HG03439 (cell line): ENCODE results near the gene NEK7.
"Not testable (repeated sequence)": the region's sequence is repeated elsewhere in the genome, so short reads cannot be mapped to it uniquely, and the experiment has no call there.

Experiments
- ATAC-seq: cut with Tn5 transposase; IDR thresholded peaks from one replicate; pipeline ENCODE4 v1.9.1; 2021; ENCODE audit warnings: mild to moderate bottlenecking, moderate library complexity; ENCODE audit not compliant: unreplicated experiment

NEK7 gene

DNA sequence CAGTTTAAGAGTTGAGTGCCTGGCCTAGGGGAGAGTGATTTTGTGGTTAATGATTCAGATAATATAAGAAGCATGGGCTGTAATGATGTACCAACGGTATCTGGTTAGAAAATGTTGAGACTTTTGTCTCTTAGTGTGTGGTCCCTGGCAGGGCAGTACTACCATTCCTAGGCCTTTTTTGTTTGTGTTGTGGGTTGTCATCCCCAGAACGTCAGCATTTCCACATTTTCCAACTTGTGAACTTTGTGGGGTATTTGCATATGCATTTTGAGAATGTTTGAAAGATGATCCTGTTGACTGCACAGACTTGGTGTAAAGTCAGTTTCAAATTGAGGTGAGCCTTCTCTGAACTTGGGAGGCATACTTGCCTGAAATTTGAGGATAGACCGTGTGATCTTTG lies 11.4 kb downstream of the NEK7 start:
- ATAC-seq: no peak

DNA sequence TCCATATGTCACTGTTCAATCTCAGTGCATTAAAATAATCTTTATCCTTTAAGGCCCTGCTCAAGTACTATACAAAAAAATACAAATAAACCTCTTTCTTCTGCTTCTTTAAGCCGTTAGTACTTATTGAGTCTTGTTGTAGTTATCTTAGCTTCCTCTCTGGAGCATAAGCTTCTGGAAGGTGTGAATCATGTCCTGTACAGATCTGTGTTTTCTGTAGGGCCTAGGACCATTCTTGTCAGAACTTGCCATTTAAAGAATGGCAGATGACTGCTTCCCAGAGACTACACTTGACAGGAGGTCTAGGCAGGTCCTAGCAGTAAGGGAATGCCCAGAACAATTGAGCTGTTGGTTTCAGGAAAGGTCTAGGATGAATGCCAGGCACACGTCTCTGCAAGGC lies 12.9 kb downstream of the NEK7 start:
- no peak for ATAC-seq

DNA sequence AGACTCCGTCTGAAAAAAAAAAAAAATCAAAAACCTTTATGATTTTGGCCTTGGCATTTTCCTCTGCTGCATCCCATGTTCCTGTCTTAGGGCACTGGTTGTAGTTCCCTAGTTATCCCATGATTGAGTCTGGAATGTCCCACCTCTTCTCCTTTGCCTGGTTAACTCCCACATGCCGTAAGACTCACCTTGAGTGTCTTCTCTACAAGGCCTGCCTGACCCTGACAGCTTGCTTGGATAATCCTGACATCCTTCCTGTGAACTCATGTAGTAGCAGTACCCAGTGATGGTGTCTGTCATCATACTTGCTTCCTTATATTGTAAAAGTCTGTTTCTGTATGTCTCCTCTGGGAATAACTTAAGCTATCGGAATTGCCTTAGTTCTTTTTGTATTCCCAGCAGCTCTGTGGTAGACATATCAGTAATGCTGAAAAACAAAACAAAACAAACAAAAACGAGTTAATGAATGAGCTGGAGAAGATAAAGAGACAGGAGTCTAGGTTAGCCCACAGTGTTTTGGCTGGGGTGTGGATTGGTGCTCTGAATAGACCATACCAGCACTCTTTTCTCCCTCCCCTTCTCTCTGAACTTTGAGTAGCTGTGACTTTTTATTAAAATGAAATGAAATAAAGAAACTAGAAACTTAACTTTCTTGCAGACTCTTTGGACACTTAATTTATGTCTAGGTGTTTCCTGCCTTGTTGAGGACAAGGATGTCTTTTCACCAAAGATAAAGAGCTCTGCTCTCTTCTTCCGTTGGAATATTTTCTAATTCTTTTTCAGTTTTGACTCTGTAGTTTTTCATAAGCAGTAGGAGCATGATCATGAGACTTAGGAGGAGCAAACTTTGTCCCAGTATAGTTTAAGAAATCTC lies 15.1 kb downstream of the NEK7 start:
- ATAC-seq: no peak

DNA sequence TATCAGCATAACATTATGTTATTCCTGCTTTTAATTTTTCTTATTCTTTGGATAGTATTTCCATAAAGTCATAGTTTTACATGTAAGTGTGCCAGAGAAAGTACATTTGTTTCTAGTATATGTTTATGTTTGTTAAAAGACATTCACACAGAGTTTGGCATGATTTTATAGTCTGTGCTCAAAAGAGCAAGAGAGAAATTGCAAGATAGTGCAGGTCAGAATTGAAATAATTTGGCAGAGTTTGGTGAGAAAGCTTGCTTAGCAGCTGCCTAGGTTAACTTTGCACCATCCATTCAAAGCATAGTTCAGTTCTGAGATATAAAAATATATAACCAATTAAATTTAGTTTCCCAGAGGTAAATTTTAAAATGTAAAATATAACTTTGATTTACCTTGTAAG lies 17.0 kb downstream of the NEK7 start:
- no peak for ATAC-seq

DNA sequence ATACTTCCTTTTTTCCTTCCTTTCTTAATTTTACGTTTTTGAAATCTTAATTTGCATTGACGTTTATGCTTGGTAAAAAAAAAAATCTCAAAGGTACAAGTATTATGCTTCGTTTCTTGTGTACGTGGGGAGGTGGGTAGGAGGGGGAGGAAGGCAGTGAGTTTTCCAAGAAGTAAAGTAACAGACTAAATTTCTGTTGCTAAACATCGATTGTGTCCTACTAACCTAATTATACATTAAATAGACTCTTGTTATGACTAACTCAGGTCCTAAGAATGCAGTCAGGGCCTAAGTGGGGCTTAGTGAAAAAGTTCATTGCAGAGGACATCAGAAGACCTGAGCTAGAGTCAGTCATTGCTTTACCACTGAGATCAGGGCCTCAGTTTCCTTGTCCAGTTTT lies 17.5 kb downstream of the NEK7 start:
- ATAC-seq: peak; percentile 64

DNA sequence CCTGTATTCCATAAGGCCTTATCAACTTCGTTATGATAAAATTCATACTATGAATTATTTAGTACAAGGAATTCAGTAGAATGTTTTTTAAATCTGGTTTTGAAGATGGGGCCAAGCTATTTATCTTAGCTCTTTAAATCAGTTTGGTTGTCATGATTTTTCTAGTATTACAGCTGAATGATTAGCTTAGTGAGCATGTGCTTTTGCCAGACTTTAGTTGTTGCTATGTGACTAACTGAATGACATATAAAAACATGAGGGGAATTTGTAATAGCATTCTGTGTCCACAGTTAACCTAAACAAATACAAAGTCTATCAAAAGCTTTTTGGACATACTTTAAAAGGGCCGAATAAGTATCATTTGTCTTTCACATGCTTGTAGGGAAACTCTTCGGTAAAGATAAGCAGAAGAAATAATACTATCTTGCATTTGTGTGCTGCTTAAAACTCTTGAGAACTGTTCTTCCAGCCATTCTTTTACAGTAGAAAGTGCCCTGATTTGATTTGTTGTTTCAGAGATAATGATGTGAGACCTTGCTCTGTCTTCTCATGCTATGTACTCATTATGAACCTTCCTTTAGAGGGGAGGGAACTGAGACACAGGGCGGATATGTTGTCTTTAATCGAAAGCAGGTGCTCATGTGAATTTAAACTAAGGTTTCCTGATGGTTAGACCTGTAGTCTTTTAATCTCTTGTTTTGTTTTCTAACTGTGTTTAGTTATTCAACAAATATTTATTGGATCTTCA lies 18.8 kb downstream of the NEK7 start:
- no peak for ATAC-seq

DNA sequence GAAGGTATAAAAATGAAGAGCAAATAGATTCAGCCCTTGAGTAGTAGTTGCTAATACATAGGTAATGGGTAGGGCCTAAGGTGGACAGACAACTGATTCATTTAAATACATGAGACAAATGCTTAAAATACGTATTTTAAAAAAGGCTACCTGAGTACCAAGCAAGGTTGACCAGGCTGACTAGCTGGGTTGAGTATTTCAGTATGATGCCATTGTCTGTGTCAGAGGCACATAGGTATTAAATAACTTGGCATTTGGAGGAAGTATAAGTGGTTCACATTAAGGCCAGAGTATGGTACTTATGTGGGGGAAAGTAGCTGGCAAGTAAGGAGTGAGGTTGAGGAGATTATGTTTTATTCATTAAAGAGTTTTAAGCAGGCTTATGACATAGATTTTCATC lies 19.4 kb downstream of the NEK7 start:
- no peak for ATAC-seq

DNA sequence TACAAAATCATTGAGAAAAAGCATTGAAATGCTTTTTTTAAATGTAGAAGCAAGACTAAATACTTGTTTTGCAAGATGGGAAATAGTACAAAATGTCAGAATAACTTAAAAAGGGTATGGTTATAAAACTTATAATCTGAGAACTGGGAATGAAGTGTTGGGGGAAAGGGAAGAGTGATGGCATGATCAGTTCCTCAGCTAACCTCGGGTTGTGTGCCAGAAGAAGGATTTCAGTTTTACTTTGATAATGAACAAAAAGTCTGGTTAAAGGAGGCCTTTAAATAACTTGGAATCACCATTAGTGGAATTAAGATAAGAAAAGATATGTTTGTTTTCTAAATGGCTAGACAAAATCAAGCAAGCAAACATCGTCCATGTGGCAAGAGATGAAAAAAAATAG lies 20.7 kb downstream of the NEK7 start:
- ATAC-seq: no peak

DNA sequence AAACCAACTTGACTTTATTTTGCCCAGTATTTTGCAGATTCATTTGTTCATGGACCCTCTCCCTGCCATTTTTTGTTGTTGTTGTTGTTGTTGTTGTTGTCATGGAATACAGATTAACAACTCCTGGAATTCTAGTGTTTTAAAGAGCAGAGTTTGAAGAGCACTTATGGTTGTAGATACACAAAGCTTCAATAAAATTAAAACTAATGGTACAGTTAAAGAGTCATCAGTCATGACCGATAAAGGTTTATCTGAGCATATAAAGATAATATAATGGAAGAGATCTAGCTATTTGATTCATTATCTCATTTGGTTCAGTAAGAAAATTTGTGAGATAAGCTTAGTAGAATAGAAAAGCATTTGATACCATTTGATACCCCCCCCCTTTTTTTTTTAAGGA lies 21.8 kb downstream of the NEK7 start:
- no peak for ATAC-seq

DNA sequence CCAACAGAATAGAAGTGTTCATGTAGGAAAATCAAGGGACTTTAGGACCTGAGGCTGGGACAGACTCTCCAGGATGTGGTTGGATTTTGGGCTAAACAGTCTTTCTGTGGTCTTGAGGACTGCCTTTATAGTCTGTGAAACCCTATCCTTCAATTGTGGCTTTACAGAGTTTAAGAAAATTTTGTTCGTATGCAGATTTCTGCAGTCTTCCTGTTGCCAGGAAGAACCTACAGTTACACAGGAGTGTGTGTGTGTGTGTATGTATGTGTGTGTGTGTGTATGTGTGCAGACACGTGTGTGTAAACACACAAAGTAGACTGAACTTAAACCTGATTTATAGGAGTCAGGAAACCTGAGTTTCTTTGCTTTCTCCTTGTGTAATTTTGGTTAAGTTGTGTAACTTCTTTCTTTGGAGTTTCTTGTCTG lies 22.8 kb downstream of the NEK7 start:
- ATAC-seq: no peak

DNA sequence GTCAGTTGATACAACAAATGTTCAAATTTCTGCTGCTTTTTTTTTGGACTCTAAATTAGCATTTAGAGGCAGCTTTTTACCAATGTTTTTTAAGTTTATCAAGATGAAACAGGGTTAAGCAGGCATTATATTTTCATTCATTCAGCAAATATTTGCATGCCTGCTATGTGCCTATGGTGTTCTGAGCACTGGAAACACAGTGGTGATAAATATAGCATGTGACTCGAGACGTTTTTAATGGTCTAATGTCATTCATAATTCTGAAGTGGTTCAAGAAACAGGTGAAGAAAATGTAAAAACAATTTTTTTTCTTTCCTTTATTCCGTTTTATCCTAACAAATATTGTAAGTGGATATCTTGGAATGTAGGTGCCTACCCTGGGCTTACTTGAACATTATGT lies 26.8 kb downstream of the NEK7 start:
- ATAC-seq: no peak

DNA sequence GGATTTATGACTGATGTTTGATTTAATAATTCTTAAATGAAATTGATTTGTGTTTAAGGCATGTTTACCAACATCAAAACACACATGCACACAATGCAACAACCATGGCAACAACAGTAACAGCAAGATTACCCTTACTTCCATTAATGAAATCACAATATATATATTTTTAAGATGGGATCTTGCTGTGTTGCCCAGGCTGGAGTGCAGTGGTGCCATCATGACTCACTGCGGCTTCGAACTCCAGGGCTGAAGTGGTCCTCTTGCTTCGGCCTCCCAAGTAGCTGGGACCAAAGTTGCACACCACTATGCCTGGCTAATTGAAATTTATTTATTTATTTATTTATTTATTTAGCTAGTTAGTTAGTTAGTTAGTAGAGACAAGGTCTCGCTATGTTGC lies 27.7 kb downstream of the NEK7 start:
- no peak for ATAC-seq

DNA sequence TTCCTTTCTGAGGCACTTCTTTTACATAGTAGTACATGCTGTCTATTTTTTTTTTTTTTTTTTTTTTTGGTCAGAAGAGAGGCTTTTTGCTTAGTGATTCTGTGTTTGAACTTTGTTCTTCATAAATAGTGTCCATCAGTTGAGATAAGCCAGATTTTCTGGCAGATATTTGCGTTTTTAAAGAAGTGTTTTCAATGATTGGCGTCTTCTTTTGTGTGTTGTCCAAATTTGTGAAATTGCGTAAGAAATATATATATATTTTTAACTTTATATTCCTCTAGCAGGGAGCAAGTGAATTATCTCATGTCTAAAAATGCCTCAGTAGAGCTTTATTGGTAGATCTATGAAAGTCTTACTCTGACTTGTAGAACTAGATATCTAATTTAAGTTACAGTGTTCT lies 28.3 kb downstream of the NEK7 start:
- no peak for ATAC-seq

DNA sequence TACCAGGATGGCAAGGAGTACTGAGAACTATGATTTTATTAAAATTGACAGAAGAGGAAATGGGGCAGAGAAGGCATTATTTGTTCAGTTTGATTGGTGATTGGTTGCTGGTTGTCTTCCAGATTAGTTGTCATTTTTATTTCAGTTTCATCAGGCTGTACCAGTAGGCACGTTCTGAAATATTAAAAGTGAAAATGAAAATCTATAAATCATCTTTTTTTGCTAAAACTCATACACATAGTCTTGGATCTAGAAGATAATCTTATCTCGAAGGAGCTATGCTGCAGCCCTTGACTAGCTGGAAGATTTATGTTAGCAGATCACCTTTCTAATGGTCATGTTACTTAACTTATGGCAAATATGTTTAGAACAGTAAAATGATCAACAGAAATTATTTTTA lies 29.0 kb downstream of the NEK7 start:
- ATAC-seq: no peak

DNA sequence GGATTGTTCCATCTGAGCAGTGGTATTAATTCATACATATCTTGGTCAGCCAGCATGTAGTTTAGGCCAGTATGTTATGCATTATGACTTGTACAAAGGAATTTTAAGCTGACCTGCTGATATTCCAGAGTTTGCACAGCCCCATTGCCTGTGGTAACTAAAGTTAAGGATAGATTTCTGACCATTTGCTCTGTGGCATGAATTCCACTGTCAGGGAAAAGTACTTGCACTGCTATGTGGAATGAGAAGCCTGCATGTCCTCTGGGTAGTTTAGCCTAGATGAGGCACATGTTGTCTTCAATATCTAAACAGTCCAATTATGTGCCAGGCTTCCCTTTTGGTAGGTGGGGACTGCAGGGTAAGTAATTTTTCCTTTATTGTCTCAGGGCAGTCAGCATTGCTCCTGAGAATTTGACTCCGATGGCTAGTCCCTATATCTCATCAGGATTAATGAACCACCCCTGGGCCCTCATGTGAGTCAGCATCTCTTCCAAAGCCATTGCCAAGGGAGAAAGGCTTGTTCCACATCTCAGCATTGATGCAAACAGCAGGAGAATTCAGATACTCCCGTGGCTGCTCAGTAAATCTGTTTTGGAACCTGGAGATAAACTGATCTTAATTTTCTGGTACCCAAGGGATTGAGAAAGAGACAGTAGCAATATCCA lies 30.2 kb downstream of the NEK7 start:
- ATAC-seq: no peak

DNA sequence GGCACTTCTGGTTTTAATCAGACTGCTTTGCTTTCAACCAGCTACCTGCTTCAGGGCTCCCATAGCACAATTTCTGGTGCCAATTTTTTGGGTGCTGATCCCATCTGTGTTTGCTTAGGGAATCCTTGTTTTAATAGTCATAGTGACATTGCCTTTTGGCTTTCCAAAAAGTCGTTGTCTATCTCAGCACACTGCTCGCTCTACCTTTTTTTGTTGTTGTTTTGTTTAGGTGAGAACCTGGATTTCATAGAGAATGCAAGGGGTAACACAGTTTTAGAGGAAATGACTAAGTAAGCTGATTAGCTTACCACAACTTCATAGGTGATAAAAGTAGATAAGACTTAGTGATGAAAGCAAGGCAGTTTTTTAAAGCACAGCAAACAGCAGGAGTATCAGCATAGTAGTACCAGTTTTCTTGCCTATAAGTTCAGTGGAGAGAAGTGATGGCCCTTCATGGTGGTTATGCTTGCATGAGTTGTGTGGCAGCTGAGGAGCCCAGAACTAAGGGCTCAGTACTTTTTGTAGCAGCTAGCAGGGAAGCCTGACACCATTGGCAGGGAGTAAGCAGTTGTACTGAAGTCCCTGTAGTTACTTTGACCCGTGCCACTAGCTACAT lies 31.3 kb downstream of the NEK7 start:
- no peak for ATAC-seq

DNA sequence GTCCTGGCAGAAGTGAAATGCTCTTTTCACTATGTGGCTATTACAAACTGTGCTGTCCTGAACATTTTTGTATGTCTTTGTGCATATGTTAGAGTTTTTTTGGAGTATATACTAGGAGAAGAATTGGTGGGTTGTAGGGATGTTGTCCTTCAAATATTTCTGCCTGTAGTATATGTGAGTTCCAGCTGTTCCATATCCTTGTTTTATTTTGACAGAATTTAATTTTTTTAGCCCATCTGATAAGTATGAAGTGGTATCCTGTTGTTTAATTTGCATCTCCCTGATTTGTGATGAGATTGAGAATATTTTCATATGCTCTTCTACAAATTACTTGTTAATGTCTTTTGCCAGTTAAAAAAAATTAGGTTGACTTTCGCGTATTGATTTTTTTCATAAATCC lies 34.3 kb downstream of the NEK7 start:
- ATAC-seq: no peak

DNA sequence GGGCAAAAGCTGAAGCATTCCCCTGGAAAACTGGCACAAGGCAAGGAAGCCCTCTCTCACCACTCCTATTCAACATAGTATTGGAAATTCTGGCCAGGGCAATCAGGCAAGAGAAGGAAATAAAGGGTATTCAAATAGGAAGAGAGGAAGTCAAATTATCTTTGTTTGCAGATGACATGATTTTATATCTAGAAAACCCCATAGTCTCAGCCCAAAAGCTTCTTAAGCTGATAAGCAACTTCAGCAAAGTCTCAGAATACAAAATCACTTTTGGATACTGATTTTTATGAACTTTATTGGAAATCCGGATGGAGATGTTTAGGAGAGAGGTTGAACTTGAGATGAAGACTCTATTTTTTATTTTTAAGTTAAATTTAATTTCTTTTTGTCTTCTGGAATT lies 37.1 kb downstream of the NEK7 start:
- ATAC-seq: not testable (repeated sequence)

DNA sequence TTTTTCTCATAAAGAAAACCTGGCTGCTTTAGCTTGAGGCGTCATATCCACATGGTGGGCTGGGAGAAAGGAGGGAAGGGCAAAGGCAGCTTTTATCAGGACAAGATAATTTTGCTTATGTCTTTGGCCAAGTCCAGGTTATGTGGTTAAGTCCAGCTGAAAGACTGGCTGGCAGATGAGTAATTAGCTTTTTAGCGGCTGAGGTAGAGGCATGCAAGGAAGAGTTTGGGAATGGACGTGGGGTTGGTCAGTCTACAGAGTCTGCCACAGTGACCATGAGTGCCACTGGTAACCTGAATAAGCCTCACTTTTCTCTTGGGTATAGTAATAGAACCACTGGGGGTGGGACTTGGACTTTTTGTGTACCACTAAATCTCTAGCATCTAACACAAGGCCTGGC lies 39.8 kb downstream of the NEK7 start:
- no peak for ATAC-seq

DNA sequence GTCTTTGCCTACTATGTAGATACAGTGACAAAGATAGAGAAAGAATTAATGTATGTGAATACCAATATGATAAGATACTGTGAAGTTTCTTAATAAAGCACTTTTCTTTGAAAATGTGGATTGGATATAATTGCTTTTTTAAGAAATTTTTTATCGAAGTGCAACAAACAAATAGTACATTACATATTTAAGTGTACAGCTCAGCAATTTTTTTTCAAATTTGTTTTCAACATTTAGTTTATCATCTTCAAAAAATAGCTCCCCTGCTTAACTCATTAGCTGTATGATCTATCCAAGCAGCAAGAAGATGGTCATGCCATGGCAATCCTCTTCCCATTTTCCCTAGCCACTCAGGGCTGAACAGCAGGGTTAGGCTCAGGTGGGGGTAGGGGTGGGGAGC lies 40.5 kb downstream of the NEK7 start:
- ATAC-seq: no peak

DNA sequence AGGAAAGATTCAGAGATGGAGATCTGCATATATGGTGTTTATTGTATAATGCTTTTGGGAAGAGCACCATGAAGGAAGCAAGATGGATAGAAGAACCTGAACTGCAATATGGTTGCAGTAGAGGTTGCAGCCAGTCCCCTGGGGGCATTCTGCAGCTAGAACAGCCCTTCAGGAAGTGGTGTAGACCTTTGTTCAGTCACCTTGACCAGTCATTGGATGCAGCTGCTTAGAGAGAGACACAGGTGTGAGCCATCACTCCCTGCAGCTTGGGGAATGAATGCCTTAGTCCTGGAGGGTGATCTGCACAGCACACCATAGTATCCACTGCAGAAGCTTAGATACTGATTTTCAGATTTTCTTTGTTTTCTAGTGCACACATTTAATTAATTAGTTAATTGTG lies 42.3 kb downstream of the NEK7 start:
- peak; percentile 40 for ATAC-seq
